AG09319 (cell line): Measurements from ENCODE around the gene PCBP2.

Experiments used
- DNase-seq: peaks from one replicate; pipeline ENCODE4 v3.0.0-alpha.2; 2010; ENCODE audit warnings: low read depth; ENCODE audit errors: extremely low read depth
- CTCF ChIP-seq: IDR thresholded peaks from 2 replicates; pipeline ENCODE4 v1.5.1; 2011; ENCODE audit warnings: low read depth, mild to moderate bottlenecking, inconsistent platforms, low read length, moderate library complexity

PCBP2 gene

GRCh38 chr12:53479331-53479730, 27.4 kb downstream of the PCBP2 start:
- TF ChIP-seq CTCF = no peak
- no peak for DNase-seq

GRCh38 chr12:53480491-53481442, 28.9 kb downstream of the PCBP2 start:
- DNase-seq = no peak
- no peak for TF ChIP-seq CTCF

- DNase-seq = peak; percentile 54
These were observed 29.6 kb downstream of the PCBP2 start for GRCh38 chr12:53481458-53481857.

GRCh38 chr12:53481939-53482586, 30.2 kb downstream of the PCBP2 start:
- DNase-seq = no peak
- TF ChIP-seq CTCF = no peak; the same call in 1 of the 2 replicates

GRCh38 chr12:53482626-53483168, 30.8 kb downstream of the PCBP2 start:
- TF ChIP-seq CTCF = no peak
- no peak for DNase-seq

GRCh38 chr12:53483225-53483978, 31.5 kb downstream of the PCBP2 start:
- no peak for TF ChIP-seq CTCF
- DNase-seq = no peak

- no peak for TF ChIP-seq CTCF
These were observed 32.1 kb downstream of the PCBP2 start for GRCh38 chr12:53483979-53484377.

More at GRCh38 chr12:53483979-53484377, 32.1 kb downstream of the PCBP2 start:
- DNase-seq = no peak
